GM19324 (cell line): ENCODE results near the gene GNA15.
A peak's percentile ranks its signal among the peaks of the same experiment; 100 is the strongest.
"Not testable (repeated sequence)": the region's sequence is repeated elsewhere in the genome, so short reads cannot be mapped to it uniquely, and the experiment has no call there.

Experiments
- ATAC-seq: cut with Tn5 transposase; IDR thresholded peaks from one replicate; pipeline ENCODE4 v1.9.1; 2021; ENCODE audit warnings: mild to moderate bottlenecking, moderate library complexity; ENCODE audit not compliant: unreplicated experiment, low FRiP score

GNA15 gene

GRCh38 chr19:3163230-3163886 lies 27.5 kb downstream of the GNA15 start:
- no peak for ATAC-seq

DNA sequence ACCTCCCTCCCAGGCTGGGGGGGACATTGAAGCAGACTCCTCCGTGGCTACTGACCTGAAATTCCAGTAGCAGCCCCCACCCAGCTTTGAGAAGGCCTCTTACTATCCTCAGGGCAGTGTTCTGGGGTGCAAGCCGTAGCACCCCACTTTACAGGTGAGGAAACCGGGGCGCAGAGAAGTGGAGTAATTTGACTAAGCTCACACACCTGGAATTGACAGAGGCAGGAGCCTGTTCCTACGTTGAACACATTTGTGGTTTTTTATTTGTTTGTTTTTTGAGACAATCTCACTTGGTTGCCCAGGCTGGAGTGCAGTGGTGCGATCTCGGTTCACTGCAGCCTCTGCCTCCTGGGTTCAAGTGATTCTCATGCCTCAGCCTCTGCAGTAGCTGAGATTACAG lies 28.1 kb downstream of the GNA15 start:
- ATAC-seq, result no peak

DNA sequence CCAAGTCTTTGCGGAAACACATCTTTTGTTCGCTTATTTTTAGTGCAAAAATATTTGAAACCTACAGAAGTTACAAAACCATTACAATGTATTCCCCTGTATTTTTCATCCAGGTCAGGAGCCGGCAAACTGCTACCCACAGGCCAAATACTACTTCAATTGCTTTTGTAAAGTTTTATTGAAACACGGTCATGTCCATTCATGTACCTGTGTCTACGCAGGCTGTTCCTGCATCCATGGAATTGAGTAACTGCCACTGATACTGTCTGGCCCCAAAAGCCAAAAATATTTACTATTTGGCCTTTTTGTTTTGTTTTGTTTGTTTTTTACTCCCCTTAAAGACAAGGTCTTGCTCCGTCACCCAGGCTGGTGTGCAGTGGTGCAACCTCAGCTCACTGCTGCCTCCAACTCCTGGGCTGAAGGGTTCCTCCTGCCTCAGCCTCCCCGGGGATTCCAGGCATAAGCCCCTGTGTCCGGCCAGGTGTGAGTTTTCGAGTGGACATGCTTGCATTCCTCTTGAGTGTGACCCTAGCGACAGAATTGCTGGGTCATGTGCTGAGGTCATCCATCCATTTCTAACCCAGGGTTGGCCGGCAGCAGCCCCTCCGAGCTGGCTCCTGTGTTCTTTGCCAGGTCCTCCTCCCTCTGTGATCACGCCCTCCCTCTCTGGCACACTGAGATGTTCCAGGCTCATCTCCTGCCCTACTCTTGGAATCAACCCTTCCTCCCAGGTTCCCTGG lies 31.9 kb downstream of the GNA15 start:
- no peak for ATAC-seq

- no peak for ATAC-seq
Measured at GRCh38 chr19:3171894-3172672, 36.2 kb downstream of the GNA15 start.

DNA sequence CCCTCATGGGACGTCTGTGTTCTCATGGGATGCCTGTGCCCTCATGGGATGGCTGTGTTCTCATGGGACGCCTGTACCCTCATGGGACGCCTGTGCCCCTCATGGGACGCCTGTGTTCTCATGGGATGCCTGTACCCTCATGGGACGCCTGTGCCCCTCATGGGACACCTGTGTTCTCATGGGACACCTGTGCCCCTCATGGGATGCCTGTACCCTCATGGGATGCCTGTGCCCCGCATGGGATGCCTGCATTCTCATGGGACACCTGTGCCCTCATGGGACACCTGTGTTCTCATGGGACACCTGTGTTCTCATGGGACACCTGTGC lies 36.8 kb downstream of the GNA15 start:
- not testable (repeated sequence) for ATAC-seq

- no peak for ATAC-seq
Measured at GRCh38 chr19:3175781-3176714, 40.2 kb downstream of the GNA15 start.

GRCh38 chr19:3176715-3177501 lies 41.1 kb downstream of the GNA15 start:
- no peak for ATAC-seq

GRCh38 chr19:3178377-3178972 lies 42.6 kb downstream of the GNA15 start, which contains the start of gene S1PR4:
TSS of gene S1PR4 (plus strand) at chr19:3178769. CDS start at chr19:3178793, 24 bp downstream.
- peak; percentile 43 for ATAC-seq

- ATAC-seq, result peak; percentile 19
Measured at GRCh38 chr19:3178973-3179738, 43.3 kb downstream of the GNA15 start.

- ATAC-seq, result no peak
Measured at GRCh38 chr19:3179739-3180293, 44.0 kb downstream of the GNA15 start.

- ATAC-seq, result no peak
Measured at GRCh38 chr19:3183721-3184641, 48.1 kb downstream of the GNA15 start.

DNA sequence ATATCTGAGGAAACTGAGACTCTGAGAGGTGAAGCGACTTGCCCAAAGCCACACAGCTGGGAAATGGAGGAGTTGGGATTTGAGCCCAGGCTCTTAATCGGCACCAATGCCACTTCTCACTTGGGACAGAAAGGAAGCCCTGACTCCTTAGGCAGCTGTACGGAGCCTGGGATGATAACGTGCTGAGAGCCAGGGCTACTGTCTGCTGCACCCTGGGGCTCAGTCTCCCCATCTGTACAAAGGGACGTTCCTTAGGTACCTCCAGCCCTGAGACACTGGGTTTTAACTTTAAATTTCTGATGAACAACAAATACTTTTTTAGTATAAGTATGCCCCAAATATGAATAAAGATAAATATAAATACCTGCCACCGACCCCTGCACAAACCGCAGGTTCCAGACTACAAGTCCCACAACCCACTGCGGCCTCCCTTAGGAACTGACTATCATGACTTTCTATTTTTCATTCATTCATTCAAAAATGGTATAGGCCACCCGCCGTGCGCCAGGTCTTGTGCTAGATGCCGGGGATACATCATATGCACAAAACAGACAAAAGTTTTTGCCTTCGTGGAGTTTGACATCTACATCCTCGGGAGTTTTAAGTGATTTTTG lies 49.1 kb downstream of the GNA15 start:
- ATAC-seq, result peak; percentile 15

DNA sequence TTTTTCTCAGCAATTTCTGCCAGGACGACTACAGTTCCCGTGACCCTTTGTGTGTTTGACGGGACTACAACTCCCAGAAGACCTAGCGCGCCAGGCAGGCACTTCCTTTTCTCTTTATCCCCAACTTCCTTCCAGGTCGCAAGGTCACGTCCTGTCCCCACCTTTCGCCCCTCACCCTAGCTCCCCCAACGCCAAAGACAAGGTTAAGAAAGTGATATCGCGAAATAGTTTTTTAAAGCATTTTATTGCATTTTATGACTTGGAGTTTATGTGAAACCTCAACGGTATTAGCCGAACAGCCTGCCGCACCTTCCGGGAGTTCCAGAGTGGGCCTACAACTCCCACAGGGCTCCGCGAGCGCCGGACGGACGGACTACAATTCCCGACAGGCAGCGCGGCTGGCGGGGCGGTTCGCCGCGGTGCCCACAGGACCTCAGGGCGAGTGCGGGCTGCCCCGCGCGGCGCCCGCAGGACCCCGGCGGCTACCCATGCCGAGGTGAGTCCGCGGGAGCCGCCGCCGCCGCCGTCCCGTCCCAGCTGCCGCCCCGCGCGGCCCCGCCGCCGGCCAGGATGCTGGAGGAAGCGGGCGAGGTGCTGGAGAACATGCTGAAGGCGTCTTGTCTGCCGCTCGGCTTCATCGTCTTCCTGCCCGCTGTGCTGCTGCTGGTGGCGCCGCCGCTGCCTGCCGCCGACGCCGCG lies 49.8 kb downstream of the GNA15 start, which contains the start of gene NCLN:
TSS of gene NCLN (plus strand) at position 470 of the 699 bp plus-strand sequence. CDS start at position 571, 101 bp downstream.
- ATAC-seq, result peak; percentile 86

- ATAC-seq, result no peak
Measured at GRCh38 chr19:3186160-3186688, 50.4 kb downstream of the GNA15 start.

- no peak for ATAC-seq
Measured at GRCh38 chr19:3186891-3187661, 51.2 kb downstream of the GNA15 start.
